ENCODE data around the gene PRMT5.

PRMT5 gene

DNA sequence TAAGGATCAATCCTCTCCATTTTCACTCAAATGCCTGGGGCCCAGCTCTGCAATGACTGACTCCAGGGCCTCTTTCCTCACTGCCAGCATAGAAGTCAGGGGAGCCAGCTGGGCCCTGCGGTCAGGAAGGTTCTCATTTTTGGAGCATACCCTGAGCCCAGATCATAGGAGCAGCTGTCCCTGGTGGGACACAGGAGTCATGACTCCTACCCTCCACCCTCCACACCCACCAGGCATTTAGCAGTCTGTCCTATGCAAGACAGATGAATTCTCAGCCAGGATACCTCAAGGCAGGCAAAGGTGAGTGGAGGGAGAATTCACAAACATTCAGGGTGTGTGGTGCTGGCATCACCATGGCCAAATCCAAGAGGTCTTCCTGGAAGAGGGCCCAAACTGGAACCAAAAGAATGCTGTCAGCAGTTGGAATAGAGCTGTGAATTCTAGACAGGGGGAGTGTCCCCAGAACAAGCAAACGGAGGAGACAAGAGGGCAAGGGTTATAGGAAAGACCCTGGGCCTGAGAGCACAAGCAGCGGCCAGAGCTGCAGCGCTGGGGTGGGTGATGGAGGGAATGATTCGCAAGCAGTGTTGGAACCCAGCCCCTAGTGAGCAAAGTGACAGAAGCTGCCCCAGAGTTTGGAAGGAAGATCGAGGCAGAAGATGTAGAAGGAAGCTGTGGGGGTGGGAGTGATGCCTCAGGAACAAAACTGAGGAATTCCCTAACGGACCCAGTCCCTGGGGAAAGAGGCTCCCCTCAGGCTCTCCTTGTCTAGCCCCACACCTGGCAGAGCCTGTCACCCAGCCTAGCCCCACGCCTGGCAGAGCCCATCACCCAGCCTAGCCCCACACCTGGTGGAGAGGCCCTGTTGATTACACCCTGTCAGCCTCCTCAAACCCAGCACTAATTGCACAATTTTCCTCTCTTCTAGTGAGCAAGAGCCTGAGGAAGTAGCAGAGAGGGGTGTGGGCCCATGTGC, 50.6 kb downstream of the PRMT5 start:
- no peak for DNase-seq (ENCODE audit: low read depth in 2 of 2, low spot score in 1 of 2)

DNA sequence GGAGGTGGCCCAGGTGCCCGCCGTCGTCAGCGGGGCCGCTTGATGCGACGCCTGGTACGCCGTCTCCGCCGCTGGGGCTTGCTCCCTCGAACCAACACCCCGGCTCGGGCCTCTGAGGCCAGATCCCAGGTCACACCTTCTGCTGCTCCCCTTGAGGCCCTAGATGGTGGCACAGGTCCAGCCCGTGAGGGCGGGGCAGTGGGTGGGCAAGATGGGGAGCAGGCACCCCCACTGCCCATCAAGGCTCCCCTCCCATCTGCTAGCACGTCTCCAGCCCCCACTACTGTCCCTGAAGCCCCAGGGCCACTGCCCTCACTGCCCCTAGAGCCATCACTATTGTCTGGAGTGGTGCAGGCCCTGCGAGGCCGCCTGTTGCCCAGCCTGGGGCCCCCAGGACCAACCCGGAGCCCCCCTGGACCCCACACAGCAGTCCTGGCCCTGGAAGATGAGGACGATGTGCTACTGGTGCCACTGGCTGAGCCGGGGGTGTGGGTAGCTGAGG, 52.1 kb downstream of the PRMT5 start:
- DNase-seq (ENCODE audit: low read depth in 2 of 2, low spot score in 1 of 2) = no peak

DNA sequence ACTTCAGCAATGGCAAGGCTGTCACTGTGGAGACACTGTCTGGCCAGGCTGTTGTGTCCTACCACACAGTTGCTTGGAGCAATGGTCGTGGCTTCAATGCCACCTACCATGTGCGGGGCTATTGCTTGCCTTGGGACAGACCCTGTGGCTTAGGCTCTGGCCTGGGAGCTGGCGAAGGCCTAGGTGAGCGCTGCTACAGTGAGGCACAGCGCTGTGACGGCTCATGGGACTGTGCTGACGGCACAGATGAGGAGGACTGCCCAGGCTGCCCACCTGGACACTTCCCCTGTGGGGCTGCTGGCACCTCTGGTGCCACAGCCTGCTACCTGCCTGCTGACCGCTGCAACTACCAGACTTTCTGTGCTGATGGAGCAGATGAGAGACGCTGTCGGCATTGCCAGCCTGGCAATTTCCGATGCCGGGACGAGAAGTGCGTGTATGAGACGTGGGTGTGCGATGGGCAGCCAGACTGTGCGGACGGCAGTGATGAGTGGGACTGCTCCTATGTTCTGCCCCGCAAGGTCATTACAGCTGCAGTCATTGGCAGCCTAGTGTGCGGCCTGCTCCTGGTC, 53.3 kb downstream of the PRMT5 start:
- DNase-seq (ENCODE audit: low read depth in 2 of 2, low spot score in 1 of 2) = no peak

DNA sequence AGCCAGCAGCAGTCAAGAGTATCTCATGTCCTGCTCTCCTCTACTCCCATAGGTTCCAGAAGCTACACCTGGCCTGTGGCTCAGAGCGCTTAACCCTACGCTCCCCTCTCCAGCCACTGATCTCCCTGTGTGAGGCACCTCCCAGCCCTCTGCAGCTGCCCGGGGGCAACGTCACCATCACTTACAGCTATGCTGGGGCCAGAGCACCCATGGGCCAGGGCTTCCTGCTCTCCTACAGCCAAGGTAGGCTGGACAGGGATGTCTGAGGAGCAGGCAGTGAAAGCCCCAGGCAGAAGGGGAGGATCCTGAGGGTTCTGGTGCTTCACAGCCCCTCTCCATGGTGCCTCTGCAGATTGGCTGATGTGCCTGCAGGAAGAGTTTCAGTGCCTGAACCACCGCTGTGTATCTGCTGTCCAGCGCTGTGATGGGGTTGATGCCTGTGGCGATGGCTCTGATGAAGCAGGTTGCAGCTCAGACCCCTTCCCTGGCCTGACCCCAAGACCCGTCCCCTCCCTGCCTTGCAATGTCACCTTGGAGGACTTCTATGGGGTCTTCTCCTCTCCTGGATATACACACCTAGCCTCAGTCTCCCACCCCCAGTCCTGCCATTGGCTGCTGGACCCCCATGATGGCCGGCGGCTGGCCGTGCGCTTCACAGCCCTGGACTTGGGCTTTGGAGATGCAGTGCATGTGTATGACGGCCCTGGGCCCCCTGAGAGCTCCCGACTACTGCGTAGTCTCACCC, 54.0 kb downstream of the PRMT5 start:
- DNase-seq (ENCODE audit: low read depth in 2 of 2, low spot score in 1 of 2) = no peak

DNA sequence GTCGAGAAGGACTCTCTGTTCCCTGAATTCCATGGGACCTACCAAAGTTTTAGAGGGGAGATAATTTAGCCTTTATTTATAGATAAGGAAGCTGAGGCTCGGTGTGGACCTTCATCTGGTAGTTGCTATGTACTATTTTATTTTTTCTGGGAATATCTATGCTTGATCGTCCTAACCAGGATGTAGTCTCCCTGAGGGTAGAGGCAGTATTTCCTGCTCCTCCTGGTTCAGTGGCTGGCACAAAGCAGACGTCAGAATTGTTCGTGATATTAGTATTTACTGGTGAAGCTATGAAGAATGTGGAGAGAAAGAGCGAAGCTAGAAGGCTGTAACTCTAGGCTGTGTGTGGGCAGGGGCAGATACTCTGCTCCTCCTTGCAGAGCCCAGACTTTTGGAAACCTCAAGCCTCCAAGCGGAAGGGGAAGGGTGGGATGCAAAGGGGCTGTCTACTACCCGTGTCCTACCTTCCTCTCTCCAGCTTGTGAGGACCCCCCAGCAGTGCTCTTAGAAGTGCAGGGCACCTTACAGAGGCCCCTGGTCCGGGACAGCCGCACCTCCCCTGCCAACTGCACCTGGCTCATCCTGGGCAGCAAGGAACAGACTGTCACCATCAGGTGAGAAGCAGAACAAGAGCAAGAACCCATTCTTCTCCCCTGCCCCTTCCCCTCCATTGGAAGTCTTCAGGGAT, 56.2 kb downstream of the PRMT5 start:
- no peak for DNase-seq (ENCODE audit: low read depth in 2 of 2, low spot score in 1 of 2)

DNA sequence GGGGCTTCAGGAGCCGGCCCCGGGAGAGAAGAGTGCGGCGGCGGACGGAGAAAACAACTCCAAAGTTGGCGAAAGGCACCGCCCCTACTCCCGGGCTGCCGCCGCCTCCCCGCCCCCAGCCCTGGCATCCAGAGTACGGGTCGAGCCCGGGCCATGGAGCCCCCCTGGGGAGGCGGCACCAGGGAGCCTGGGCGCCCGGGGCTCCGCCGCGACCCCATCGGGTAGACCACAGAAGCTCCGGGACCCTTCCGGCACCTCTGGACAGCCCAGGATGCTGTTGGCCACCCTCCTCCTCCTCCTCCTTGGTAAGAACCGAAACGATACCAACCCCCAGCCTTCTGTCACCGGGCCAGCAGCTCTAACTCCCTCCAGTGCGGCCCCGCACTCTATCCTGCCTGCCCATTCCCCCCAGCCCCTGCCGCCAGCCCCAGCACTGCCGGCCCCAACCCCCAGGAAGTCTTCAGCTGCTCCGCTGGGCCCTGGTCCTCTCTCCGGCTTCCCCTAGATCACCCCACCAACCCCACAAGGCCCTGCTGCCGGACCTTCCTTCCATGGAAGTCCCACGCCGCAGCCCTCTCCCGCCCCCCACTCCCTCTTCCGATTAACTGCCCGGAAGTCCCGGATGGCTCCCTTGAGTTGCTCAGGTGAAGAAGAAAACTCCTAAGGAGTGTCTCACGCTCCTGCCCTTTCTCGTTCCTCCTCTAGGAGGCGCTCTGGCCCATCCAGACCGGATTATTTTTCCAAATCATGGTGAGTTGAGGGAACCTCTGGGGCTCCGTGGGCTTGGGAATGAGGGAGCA, 56.9 kb downstream of the PRMT5 start:
- peak; percentile 39 to 46 for DNase-seq (ENCODE audit: low read depth in 2 of 2, low spot score in 1 of 2)

DNA sequence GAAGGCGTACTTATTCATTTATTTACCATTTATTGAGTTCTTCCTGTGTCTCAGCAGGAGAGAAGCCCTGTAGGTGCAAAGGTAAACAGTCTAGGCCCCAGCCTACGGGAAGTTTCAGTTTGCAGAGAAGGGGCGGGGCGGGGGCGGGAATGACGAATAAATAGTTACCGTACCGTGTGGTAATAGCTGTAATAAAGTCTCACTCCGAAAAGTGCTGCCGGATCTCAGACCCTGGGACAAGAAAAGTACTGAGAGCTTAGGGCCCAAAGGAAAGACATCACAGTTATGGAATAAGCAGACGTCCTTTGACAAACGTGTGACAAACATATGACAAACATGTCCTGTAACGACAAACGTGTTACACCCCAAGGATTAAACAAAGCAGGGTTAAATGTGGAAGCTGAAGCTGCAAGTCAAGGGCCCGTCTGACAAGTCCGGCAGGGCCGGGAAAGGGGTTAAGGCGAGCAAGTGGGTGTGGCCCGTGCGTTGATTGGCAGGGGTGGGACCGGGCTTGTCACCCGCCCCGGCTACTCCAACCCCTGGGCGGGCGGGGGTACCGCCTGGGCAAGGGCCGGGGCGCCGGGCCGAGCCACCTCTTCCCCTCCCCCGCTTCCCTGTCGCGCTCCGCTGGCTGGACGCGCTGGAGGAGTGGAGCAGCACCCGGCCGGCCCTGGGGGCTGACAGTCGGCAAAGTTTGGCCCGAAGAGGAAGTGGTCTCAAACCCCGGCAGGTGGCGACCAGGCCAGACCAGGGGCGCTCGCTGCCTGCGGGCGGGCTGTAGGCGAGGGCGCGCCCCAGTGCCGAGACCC, 57.7 kb downstream of the PRMT5 start, which contains the start of gene LRP10:
Gene LRP10, plus strand, starts transcription at position 517 of the 809 bp plus-strand sequence. CDS start 564 bp downstream, outside the sequence.
- DNase-seq (ENCODE audit: low read depth in 2 of 2, low spot score in 1 of 2) = peak; percentile 49 to 58

DNA sequence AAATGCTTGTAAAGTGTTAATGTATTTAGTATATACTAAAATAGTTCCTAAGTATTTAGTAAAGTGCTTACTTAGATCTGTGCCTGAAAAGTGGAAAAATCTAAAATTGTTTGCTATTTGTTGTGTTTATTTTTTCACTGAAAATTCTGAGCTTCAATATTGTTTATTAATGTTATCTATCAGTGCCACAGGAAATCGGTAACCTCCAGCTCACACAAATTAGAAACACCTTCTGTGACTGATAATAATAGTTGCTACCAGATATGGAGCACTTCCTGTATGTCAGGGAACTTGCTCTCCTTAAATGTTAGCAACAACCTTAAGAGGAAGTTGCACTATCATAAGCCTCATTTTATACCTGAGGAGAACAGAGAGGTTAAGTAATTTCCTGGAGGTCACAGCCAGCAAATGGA, 58.4 kb downstream of the PRMT5 start:
- no peak for DNase-seq (ENCODE audit: low read depth in 2 of 2, low spot score in 1 of 2)
